Measurements from ENCODE around the gene ZNF385D. TPM values are rescaled to one million over a fixed set of nuclear protein-coding genes. Genes with fewer than 3 reads are reported as not detected.

The ZNF385D gene
- total RNA-seq, 1 donor from 2014 or later, result 32.3 TPM

- no peak for DNase-seq (ENCODE audit: low spot score)
- intact Hi-C loops (cut with DNase I), result no loop called here
- no peak for ATAC-seq
Measured at GRCh38 chr3:21703291-21703690, 47.7 kb downstream of the ZNF385D start.

DNA sequence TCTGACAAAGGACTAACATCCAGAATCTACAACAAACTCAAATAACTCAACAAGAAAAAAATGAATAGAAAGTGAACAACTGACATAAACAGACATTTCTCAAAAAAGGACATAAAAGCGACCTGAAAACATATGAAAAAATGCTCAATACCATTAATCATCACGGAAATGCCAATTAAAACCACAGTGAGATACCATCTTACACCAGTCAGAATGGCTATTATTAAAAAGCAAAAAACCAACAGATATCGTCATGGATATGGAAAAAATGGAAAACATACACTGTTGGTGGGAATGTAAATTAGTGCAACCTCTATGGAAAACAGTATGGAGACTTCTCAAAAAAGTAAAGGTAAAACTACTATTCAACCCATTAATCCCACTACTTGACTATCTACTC is 53.3 kb downstream of the ZNF385D start:
- DNase-seq (ENCODE audit: low spot score), result no peak
- no peak for ATAC-seq
- intact Hi-C loops (cut with DNase I), result no loop called here

DNA sequence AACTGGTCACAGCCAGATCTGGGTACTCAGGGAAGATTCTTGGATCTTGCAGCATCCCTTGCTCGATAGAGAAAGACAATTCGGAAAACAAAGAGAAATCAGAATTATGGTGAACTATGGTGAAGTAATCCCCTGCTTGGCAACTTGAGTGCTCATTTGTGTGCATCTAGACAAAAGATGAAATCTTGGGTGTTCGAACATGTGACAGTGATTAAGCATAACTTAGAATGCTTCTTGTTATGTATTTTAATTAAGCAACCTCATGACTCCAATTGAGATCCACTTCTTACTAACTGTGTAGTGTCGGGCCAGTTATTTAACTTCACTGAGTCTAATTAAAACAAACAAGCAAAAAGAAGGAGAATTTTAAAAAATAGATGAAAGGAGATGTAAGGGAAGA is 56.5 kb downstream of the ZNF385D start:
- no peak for ATAC-seq
- intact Hi-C loops (cut with DNase I), result no loop called here
- no peak for DNase-seq (ENCODE audit: low spot score)

- DNase-seq (ENCODE audit: low spot score), result no peak
- intact Hi-C loops (cut with DNase I), result no loop called here
- ATAC-seq, result no peak
Measured at GRCh38 chr3:21691036-21691435, 60.0 kb downstream of the ZNF385D start.

DNA sequence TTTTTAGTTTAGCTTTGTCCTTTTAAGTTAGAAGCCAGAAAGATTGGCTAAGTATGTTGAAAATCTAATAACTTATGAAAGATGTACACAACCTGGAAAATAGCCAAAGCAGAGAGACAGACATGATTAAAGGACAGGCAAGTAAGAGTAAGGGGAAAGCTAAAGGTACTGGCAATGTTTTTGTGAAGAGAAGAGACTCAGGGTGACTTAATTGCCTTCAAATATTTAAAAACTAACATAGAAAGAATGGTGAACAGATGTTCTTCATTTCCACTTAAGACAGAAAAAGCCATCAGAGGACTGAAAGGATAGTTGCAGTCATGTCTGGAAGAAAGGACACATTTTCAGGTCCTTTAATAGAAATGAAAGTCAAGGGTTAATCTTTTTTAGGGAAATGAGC is 68.8 kb downstream of the ZNF385D start:
- ATAC-seq (no peak), DNase-seq (ENCODE audit: low spot score) (no peak)
- intact Hi-C loops (cut with DNase I), result no loop called here

DNA sequence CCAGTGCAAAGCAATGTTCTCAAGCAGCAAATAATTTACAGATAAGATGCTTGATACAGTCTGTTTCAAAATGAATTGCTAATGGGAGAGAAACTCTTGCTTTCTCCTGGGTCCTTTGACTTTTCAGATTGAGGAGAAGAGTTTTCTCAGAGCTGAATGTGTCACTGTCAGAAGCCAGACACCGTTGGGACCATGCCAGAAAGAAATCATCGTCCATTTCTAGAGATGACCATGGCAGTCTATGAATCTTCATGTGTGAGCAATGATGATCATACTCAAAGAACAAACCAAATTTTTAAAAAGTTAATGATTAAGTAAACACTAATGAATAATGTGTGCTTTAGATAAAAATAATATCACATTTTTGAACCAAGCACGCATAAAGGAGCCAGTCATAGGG is 77.6 kb downstream of the ZNF385D start:
- ATAC-seq, result no peak
- intact Hi-C loops (cut with DNase I), result no loop called here
- no peak for DNase-seq (ENCODE audit: low spot score)

GRCh38 chr3:21672303-21672702 is 78.7 kb downstream of the ZNF385D start:
- DNase-seq (ENCODE audit: low spot score) (no peak), ATAC-seq (peak; percentile 36)
- intact Hi-C loops (cut with DNase I), result no loop called here

- DNase-seq (ENCODE audit: low spot score) (no peak), ATAC-seq (no peak)
- intact Hi-C loops (cut with DNase I), result no loop called here
Measured at GRCh38 chr3:21670386-21670785, 80.6 kb downstream of the ZNF385D start.

GRCh38 chr3:21668012-21668411 is 83.0 kb downstream of the ZNF385D start:
- ATAC-seq, result no peak
- intact Hi-C loops (cut with DNase I), result no loop called here
- DNase-seq (ENCODE audit: low spot score), result no peak

DNA sequence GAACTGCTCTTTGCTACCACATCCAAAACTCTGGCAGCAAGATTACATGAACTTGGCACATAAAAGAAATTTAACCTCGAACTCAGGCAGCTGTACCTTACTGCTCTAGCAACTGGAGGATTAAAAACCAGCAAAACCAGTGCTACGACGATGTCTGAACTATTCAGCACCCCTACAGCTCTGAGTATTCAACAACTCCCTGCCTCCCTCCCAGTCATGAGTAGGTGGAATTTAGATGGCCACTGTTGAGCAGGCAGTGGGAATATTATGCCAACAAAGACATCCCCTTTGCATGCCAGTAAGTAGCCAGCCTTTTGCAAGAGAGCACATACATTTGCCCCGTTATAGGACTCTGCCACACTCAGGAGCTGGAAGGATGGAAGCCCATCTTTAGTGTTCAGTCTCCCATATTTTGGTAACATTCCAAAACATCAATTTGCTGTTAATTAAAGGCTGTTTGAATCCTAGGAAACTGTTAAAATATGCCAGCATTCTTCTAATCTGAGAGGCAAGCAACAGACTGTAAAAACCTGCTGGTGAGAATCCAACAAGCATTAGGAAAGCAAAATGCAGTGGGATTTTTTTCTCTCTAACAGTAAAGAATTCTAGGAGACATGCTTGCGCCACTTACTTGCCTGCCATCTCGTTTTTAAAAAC is 85.4 kb downstream of the ZNF385D start:
- intact Hi-C loops (cut with DNase I), result no loop called here
- DNase-seq (ENCODE audit: low spot score) (no peak), ATAC-seq (no peak)

- intact Hi-C loops (cut with DNase I), result no loop called here
- ATAC-seq (no peak), DNase-seq (ENCODE audit: low spot score) (no peak)
Measured at GRCh38 chr3:21664996-21665395, 86.0 kb downstream of the ZNF385D start.

DNA sequence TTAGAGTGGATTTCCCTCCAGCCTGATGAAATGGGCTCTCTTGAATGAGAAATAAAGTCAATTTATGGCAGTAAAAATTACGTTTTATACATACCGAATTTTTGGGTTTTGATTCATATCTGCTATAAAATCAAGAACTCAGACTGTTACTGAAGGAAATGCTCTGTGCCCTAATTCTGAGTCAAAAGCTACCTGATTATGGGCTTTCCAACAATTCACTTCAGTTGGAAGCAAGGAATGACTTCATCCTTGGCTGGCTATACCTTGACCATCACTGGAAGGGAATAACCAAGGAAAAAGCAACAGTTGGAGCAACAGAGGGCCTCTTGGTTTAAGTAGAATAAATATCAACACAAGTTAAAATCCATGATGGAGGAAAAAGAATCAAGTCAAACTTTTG is 88.6 kb downstream of the ZNF385D start:
- ATAC-seq, result no peak

GRCh38 chr3:21654662-21655061 is 96.3 kb downstream of the ZNF385D start:
- ATAC-seq, result no peak
- intact Hi-C loops (cut with DNase I), result no loop called here

More for the DNA sequence above, 88.6 kb downstream of the ZNF385D start:
- DNase-seq (ENCODE audit: low spot score), result no peak
- intact Hi-C loops (cut with DNase I), result no loop called here

GRCh38 chr3:21654241-21654640 is 96.8 kb downstream of the ZNF385D start:
- no peak for ATAC-seq
- no peak for DNase-seq (ENCODE audit: low spot score)
- intact Hi-C loops (cut with DNase I), result no loop called here

More at GRCh38 chr3:21654662-21655061, 96.3 kb downstream of the ZNF385D start:
- DNase-seq (ENCODE audit: low spot score), result no peak

DNA sequence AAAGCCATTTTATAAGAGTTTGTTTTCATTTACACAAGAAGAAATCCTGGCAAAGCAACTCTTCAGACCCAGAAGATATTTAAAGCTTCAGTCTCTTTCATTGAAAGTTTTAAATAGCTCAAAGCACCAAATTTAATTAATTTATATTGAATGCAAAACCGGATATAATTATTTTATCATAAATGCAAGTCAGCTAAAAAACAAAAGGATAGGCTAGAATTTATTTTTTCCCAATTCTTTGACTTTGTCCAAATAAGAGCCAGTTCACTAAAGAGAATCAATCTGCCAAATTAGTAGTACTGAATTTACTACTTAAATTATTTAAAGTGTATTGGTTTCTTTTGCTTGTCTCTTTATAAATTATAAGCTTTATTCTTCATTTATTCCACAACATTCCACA is 101.5 kb downstream of the ZNF385D start:
- ATAC-seq (no peak), DNase-seq (ENCODE audit: low spot score) (no peak)
- intact Hi-C loops (cut with DNase I), result no loop called here

DNA sequence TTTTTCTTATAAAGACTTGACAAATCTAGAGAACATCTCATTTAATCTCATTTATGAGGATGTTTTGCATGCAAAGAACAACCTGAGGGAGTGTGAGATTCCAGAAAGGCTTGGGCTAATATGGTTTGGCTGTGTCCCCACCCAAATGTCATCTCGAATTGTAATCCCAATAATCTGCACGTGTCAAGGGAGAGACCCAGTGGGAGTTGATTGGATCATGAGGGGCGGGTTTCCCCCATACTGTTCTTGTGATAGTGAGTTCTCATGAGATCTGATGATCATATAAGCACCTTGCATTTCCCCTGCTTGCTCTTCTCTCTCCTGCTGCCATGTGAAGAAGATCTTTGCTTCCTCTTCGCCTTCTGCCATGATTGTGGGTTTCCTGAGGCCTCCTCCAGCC is 103.0 kb downstream of the ZNF385D start:
- DNase-seq (ENCODE audit: low spot score), result no peak
- intact Hi-C loops (cut with DNase I), result no loop called here
- ATAC-seq, result no peak

- intact Hi-C loops (cut with DNase I), result no loop called here
- ATAC-seq (peak; percentile 49), DNase-seq (ENCODE audit: low spot score) (no peak)
Measured at GRCh38 chr3:21645121-21645897, 105.7 kb downstream of the ZNF385D start.

- DNase-seq (ENCODE audit: low spot score) (no peak), ATAC-seq (no peak)
- intact Hi-C loops (cut with DNase I), result no loop called here
Measured at GRCh38 chr3:21644268-21644667, 106.7 kb downstream of the ZNF385D start.

DNA sequence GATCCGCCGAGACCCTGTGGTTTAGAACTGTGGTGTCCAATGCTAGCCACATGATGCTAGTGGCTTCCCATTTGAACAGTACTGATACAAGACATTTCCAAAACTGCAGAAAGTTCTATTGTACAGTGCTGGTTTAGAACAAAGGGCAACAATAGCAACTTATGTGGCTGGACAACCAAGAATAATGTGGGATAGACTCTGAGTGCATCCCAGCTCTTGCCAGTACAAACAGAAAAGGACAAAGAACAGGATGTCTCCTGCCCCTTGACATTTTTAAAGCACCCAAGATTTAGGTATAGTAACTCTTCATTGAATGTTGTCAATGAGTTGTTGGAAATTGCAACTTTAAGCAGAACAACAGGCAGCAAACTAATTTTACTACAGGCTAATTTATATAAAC is 107.3 kb downstream of the ZNF385D start:
- ATAC-seq, result no peak
- intact Hi-C loops (cut with DNase I), result no loop called here

DNA sequence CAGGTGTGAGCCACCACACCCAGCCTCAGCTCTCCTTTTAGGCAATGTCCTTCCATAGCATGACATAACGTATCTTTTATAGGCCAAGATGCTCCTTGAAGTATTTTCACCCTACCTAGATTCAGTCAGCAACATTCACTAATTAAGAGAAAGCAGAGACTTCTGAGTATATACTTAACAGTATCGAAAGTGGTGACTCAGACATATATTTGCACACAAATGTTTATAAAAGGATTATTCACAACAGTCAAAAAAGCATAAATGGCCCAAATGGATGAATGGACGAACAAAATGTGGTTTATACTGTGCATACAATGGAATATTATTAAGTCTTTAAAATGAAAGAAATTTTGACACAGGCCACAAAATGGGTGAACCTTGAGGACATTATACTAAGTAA is 108.6 kb downstream of the ZNF385D start:
- intact Hi-C loops (cut with DNase I), result no loop called here

More for the DNA sequence above, 107.3 kb downstream of the ZNF385D start:
- no peak for DNase-seq (ENCODE audit: low spot score)

DNA sequence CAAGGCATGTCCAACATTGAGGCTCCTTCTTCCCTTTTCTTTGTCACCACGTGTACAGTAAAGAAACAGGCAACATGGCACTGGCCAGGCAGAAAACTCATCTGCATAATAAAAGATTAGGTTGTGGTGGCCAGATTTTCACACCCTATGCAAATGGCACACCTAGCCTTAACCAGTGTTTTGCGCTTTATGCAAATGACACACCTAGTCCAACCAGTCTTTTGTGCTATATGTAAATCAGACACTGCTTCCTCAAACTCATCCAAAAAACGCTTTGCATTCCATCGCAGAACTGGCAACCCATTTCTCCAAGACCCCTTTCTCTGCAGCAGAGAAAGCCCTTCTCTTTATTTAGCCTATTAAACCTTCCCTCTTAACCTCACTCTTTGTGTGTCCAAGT is 109.1 kb downstream of the ZNF385D start:
- no peak for DNase-seq (ENCODE audit: low spot score)
- ATAC-seq, result no peak
- intact Hi-C loops (cut with DNase I), result no loop called here

More for the DNA sequence above, 108.6 kb downstream of the ZNF385D start:
- no peak for DNase-seq (ENCODE audit: low spot score)
- no peak for ATAC-seq
